GM21576 (cell line): Measurements from ENCODE around the gene PDCD4.
A peak's percentile ranks its signal among the peaks of the same experiment; 100 is the strongest.

ENCODE experiments used
- ATAC-seq: cut with Tn5 transposase; IDR thresholded peaks from one replicate; pipeline ENCODE4 v1.9.1; 2021; ENCODE audit warnings: mild to moderate bottlenecking, moderate library complexity; ENCODE audit not compliant: unreplicated experiment

The PDCD4 gene

DNA sequence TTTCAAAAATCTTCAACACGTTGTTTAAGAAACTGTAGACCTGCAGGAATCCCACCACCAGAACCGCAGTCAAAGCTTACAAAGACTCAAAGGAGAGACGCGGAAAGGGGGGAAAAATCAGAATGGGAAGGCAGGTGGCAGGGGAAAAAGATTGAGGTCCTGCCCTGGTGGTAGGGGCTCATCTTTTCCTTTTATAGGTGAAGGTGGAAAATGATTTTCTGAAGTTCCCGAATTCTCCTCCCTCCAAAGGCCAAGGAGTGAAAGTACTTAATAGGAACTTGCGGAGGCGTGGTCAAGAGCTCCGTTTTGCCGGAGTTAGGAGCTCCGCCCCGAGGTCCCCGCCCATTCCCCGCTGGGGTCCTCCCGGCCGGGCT lies 46.5 kb downstream of the PDCD4 start:
- no peak for ATAC-seq

DNA sequence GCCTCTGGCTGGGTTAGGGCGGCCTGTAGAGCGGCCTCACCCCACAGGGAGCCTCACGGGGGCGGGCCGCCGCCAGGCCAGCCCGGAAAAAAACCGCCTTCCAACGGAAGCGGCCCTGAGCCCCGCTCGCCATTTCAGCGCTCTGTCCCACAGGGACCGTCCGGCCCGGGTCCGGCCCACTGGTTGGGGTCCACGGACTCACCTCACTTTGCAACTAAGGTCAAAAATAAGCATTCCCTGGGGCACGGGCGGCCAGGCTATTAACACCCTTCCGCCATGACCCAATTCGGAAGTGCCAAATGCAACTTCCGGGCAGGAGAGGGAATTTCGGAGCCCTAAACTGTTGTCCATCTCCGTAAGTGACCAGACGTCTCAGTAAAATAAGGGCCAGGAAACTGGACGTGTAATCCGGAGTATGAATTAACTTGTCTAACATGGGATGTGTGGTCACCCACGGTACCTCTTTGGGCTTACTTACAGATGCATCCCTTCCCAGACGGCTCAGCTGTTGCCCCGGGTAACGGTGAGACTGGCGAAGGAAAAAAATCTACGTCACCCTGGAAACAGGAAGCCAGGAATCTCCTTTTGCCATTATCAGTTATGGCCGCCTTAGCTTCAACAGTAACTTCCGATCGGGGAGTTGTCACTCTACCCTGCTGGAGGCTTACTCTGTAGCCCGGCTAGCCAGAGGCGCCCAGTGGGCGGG lies 47.1 kb downstream of the PDCD4 start, which contains the start of gene BBIP1:
BBIP1 (minus strand) TSS at position 538 of the 706 bp plus-strand sequence. CDS start 1,023 bp downstream, outside the sequence.
- ATAC-seq: peak; percentile 52

- peak; percentile 81 for ATAC-seq
Observed at GRCh38 chr10:110919349-110919931, 47.7 kb downstream of the PDCD4 start, which contains the start of gene SHOC2. SHOC2 (plus strand) TSS chr10:110919604; CDS start chr10:110964359, 44,755 bp downstream.

DNA sequence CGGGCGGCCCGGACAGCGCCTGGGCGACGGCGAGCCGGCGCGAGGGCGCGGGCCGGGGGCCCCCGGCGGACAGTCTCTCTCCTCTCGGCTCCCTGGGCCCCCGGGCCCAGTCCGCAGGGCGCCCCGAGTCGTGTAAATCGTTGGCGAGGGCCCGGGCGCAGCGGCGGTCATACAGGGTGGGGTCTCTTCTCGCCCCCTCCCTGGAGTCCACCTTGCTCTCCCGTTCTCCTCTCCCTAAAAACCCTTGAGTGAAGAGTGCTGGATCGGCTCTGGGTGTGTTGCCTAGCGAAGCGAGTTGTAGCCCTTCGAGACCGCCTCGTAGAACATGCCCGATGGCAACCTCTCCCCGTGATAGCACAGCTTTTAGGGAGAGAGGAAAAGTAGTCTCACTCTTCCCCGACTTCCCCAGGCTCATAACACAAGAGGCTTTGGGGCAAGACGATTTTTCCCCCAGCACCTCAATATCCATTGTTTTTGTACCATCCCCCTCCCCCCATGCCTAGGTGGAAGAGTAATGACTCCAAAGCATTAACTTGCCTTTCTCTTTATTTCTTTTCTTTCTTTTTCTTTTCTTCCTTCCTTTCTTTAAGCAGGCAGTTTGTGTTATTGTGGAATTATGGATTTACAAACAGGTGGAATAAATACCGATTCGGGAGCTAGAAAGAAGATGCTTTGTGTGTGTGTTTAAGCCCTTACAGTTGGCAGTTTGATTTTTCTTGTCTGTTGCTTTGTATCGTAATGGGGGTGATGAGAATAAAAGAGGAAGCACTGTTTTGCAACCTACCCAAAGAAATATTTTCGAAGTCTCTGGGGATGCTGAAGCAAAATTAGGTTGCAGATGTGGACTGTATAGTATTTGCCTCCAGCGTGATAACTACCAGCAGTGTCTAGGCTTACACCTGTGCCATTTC lies 48.5 kb downstream of the PDCD4 start:
- ATAC-seq: peak; percentile 32

DNA sequence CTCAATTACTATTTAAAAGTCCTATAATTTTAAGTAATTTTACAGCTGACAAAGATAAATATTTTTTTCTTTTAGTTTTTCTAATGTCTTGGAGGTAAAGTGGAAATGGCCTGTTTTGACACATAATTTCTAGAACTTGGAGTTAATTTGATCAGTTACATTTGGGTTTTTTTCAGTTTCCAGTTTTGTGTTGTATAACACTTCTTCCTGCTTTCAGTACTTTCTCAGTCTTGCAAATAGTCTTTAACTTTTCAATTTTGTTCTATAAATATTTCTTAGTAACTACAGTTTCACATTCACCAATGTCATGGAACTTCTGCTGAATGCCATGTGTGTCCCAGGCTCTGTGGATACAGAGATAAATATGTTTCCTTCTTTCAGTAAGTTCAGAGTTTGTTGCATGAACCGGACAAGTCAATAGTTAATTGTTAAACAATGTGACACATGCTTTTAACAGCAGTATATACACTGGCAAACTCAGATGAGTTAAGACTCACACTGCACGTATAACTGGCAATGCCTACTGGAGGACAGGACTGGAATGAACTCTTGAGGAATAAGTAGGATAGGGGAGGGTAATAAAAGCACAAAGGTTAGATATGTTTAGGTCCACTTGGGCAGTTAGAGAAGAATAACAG lies 52.2 kb downstream of the PDCD4 start:
- no peak for ATAC-seq

DNA sequence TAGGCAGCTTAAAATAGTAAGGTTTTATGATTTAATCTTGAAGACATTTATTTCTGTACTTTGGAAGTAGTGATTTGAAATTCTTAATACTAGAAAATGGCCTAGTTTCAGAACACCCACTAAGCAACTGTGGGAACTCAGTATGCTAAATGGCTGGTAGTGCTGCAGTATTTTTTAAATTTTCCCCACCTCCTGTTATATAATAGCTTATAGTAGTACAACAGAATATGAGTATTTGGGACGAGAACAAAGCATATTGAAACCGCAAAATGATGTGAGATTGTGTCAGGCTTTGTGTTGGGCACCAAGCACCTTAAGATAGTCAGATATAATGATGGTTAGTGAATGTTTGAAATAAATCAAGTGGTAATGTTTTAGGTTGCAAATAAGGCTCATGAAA lies 55.7 kb downstream of the PDCD4 start:
- ATAC-seq: no peak

DNA sequence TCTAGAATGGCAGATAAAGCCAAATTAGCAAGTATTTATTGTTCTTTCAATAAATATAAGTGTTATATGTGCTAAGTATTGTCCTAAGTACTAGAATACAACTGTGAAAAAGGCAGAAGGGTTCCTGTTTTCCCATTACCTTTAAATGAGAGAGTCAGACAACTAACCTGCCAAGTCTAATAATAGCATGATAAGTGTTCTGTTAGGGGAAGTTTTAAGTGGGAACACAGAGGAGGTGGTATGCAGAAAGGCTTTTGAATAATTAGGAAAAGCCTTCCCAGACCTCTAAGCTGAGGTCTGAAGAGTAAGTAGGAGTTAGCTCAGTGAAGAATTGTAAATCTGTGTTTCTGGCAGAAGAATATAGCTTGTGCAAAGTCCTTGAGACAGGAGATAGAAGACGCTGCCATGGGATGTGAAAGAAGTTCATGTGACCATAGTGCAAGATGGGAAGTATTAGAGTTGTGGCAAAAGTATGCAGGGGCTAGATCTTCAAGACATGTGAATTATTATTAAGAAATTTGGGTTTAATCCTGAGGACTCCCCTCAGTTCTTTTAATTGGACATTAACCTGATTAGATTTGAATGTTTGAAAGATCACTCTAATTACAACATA lies 60.1 kb downstream of the PDCD4 start:
- no peak for ATAC-seq

- ATAC-seq: no peak
Observed at GRCh38 chr10:110932505-110933180, 60.9 kb downstream of the PDCD4 start.

- no peak for ATAC-seq
Observed at GRCh38 chr10:110936757-110937156, 65.0 kb downstream of the PDCD4 start.

DNA sequence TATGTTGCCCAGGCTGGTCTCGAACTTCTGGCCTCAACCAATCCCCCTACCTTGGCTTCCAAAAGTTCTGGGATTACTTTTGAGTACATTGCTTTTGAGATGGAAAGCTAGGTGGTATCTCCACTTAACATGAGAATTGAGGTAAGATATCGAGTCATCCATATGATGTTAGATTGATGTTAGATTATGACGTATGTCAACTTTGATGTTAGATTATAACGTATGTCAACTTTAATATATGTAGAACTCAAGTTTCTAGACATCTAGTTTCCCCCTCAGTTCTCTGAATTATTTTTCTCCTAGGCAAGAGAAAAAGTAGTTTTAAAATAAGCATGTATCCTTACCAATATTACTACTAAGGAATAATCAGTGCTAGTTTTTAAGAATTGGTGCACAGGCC lies 67.7 kb downstream of the PDCD4 start:
- no peak for ATAC-seq

DNA sequence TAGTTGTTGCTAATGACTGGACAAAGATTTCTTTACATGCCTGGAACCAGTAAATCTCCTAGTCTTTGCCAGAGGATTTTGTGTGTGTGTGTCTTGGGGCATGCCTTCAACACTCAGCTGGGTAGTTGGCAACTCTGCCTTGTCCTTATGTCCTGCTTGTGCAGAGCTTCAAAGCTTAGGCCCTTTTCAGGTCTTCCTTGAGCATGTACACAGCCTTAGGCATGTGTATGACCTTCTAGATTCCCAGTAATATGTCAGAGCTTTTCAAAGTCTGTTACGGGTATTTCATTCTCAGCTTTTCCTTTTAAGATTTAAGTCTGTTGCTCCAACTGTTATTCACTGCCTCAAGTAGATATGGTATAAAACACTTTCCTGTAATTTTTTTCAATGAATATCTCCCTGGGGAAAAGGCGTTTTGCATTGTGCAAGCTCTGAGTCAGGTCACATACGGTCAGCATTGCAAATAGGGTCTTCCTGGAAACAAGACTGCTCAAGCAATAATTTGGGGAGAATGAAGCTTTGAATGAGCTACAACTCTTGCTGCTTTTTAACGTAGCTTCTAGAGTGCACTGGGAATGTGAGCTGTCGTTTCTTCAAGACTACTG lies 73.2 kb downstream of the PDCD4 start:
- no peak for ATAC-seq

DNA sequence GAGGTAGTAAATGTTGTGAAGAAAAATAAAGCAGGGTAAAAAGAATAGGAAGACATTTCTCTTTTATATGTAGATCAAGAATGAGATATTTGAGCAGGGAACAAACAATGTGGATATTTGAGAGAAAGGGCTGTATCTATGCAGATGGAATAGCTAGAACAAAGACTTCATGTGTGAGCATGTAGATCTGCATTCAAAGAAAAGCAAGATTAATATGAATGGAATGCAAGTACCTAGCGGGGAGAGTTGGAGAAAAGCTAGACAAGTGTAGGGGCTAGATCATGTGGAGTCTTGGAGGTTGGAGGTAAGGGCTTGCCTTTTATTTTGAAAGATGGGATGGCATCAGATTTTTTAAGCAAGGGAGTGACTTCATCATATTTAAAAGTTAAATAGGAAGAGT lies 74.8 kb downstream of the PDCD4 start:
- no peak for ATAC-seq

DNA sequence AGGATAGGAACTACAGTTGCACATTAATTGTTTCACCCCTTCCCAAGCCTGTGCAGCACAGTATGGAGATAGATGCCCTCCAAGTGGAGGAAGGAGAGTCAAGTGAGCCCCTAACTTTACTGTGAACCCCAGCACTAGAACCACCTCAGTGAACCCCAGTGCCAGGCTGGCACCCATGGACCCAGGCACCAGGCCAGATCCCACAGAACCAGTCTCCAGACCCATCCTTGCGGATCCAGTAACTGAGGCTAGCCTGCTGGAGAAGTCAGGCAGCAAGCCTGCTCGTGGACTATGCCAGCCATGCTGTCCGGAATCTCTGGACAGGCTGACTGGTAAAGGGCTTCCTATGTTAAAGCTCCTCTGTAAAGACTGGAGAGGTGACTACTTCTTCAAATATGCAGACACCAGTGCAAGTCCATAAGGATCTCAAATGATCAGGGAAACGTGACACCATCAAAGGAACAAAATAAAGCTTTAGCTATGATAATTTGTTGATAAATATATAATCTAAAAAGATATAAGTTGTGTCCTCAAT lies 75.4 kb downstream of the PDCD4 start:
- ATAC-seq: no peak
